Measurements from ENCODE around the gene BASP1.
"Not testable (repeated sequence)": the region's sequence is repeated elsewhere in the genome, so short reads cannot be mapped to it uniquely, and the experiment has no call there.

Gene BASP1

DNA sequence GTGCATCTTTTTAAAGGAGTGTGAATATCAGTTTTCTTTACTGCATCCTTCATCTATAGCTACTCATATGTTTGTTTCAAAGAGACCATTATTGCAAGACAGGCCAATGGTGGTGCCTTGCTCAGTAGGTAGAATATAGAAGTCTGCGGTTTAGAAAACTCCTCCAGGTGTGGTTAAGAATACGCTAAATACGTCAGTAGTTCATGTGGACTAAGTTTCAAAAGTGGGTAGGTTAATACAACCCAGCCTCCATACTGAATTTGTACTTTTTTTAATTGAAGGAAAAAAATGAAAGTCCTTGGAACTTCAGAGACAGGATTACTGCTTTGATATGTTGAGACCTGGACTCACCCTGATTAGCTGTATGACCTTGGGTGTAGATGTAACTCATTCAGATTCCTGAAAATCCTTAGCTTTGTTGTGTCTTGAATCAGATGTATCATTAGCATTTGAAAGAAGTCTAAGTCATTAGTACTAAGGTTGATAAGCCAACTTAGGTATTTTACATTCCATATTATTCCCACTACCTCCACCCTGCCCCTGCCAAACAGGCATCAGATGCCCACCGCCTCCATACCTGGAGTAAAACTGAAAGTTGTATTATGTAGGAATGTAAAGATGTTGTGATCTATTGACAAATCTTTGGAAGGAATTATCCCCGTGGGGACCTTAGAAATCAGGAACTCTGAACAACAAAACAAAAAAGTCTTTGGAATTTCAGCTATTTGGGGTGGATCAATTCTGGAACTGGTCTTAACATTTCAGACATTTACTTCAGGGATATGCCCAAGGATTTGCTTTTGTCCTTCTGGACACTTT, 6.1 kb downstream of the BASP1 start:
- no peak for DNase-seq (ENCODE audit: low read depth)

DNA sequence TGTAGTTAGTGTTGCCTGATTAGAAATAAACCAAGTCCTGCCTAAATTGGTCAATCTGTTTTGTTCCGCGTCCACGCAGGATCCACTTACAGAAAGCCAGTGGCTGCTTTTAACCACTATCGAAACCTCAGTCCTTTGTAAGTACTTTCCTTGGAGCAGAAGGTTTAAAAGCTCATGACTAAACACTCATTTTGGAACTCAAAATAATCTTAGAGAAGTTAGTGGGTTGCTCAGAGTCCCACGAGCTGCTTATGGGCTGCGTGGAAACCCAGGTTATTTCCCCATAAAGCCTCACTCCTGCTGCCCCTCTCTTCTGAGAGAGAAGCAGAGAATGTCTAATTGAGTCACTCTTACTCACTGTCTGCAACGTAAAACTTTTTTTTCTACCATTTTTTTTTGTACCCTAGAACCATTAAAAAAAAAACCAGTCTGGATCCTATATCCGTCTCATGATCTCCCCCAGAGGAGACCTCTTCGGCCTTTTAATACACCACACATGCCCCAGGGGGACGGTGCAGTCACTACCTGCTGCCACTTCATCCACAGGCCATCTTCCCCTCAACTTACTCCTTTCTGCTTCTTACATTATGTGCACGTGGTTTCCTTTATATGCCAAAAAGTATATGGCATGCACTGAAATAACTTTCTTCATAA, 7.6 kb downstream of the BASP1 start:
- DNase-seq (ENCODE audit: low read depth), result no peak

DNA sequence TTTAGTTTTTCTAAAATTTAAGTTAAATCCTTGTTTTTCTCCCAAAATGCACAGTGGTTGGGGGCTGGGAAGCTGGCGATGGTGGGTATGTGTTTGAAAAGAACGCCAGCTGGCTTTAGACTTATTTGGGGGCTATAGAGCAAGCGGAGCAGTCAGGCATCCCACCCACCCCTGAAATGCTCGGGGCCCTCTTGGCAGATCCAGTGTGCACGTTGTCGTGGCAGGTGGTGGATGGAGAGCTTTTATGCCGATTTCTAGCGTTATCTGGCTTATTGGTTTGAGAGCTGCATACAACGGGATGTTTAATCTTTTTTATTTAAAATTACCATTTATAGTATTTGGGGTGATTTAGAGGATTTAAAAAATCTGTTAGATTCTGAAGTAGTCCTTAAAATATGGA, 8.1 kb downstream of the BASP1 start:
- no peak for DNase-seq (ENCODE audit: low read depth)

DNA sequence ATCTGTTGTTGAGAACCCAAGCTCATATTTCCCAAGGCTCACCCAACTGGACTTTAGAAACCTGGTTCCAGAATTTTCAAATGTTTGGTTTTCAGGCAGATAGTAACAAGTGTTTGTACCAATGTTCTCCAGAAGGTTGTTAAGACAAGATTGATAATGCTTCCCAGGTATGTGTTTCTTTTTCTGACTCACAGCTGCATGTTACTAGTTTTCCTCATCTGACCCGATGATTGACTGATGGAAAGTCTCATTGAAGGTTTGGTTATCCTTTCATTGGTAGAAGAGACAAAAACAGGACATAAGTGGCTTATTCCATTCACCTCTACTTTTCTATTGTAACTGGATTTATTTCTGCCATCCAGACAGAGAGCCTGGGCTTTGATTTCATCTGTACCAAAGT, 10.4 kb downstream of the BASP1 start:
- DNase-seq (ENCODE audit: low read depth), result no peak

DNA sequence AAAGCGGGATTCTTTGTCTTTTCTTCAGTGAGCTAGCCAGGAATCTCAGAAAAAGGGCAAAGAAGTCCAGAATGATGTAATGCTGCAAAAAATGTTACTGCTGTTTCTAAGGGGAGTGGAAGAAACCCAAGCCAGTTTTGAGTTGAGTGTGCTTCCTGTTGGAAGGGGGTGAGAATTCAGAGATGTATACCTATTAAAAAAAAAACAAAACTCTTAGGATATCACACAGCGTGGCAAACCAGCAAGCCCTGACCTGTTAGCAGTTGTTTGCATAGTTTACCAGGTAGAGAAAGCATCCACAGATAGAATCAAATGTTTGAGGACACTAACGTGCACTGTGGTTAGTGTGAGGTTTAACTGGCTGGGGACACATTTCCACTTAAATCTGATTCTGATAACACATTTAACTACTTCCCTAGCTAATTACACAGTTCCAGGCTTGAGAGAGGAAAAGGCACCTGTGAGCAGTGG, 11.4 kb downstream of the BASP1 start:
- DNase-seq (ENCODE audit: low read depth), result no peak

DNA sequence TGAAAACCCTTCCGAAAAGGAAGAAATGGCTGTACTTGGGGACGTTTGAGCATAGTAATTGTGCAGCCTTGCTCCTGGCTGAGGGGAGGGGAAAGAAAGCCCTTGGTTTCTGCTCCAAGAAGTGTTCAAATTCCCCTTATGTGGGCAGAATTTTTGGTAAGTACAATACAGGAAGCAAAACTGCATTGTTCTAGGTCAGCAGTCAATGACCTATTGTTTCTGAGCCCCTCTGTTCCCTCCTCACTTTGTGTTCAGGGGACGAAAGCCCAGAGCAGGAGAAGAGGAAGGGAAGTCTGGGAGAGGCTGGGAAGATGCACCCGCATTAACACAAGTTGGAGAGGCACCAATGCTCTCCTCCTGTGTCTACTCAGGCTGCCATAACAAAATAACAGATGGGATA, 11.9 kb downstream of the BASP1 start:
- no peak for DNase-seq (ENCODE audit: low read depth)

DNA sequence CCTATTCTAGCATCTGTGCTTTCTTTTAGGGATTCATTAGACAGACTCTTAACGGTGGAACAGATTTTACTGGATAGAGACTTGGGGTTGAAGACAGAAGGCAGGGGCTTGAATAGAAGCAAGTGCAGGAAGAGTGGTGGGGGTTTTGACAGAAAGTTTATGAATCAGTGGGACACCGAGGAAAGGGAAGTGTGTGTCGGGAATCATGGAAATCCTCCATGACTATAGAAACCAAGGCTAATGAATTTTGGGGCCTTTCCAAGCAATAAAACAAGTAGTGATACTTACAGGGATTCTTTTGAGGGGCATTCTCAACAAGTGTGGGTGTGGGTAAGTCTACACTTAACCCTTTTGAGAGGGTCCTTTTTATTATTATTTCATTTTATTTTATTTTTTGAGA, 12.8 kb downstream of the BASP1 start:
- DNase-seq (ENCODE audit: low read depth), result no peak

DNA sequence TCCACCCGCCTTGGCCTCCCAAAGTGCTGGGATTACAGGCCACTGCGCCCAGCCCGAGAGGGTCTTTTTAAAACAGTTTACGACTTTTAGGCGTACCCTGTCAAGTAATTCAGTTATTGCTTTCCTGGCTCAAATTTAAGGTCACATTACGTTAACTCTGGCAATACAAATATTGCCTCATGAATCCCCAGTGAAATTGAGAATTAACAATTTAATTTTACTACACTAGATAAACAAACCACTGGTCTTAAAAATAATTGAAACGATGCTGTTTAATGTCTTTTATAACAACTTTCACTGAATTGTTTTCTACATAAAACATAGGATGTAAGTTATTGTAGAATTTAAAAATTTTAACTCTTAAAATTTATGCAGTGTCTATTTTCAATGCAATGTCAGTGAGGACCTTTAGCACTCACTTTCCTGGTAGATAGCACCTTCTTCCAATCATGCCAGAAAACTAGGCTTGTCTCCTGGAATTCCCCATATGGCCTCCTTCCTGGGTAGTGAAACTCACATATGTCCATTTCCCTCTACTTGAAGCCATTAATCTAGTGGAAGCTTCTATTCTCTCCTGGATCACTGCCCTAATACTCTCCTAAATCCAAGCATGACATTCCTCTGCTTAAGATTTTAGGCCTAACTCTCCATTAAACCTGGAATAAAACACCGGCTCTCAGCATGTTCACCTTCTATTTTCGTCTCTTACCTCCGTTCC, 13.5 kb downstream of the BASP1 start:
- no peak for DNase-seq (ENCODE audit: low read depth)

DNA sequence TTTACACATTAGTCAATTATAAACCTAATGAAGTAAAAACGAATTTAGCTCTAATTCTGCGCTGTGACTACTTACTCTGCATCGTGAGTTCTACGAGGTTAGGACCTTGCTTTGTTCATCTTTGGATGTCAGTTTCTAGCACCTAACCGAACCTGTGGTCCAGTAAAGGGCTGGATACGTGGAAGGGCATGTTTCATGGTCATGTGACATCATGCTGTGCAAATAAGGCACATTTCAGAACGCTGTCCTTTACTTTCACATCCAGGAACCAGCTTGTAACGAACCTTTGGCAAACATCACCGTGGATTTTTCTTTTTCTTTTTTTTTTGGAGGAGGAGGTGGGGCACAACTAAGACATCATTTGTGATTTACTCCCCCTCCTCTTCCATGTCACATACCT, 15.0 kb downstream of the BASP1 start:
- no peak for DNase-seq (ENCODE audit: low read depth)

DNA sequence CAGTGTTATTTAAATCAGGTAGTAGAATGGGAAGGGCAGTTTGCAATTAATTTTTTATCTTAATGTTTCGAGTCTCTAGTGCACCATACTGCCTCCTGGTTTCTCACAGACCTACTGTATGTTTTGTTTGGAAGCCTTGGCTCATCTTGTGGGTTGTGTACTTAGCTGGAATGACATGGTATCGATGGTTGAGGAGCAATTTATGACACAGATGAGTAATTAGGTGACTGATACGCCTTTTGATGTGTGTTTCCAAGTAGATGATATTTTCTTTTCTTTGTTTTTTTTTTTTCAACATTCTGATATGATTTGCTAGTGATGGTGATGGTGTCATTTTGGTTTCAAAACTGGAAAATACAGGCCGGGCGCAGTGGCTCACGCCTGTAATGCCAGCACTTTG, 16.1 kb downstream of the BASP1 start:
- DNase-seq (ENCODE audit: low read depth), result no peak

DNA sequence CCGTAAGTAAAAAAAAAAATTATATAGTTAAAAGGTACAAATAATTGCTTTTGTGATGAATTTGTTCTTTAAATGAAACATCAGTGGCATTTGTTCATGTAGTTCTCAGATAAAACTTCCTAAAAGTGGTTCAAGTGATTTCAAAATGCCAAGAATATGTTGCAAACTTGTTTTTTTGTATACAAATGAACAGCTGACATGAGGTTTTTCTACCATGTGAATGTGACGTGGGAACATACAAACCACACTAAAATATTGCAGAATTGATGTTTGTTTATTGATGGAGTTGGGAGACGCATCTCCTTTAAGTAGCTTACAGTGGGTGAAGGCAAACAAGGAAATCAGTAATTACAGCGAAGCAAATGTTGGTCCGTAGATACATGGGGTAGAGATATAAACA, 16.9 kb downstream of the BASP1 start:
- no peak for DNase-seq (ENCODE audit: low read depth)

DNA sequence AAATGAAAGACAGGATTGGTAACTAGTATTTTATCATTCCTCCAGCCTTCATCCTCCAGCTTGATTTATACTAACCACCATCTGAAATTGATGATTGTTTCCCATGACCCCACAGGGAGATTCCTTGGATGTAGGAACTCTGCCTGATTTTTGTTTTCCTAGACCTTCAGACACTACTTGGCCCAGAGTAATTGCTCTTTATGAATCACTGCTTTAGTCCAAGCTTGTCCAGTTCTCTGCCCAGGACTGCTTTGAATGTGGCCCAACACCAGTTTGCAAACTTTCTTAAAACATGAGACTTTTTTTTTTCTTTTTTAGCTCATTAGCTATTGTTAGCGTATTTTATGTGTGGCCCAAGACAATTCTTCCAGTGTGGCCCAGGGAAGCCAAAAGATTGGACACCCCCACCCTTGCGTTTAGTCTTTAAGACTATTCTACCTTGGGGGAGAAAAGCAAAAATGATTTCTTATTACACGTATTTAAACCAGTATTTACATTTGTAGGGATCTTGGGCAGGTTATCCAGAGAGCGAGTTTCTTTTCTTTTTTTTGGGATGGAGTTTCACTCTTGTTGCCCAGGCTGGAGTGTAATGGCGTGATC, 18.4 kb downstream of the BASP1 start:
- DNase-seq (ENCODE audit: low read depth), result no peak

DNA sequence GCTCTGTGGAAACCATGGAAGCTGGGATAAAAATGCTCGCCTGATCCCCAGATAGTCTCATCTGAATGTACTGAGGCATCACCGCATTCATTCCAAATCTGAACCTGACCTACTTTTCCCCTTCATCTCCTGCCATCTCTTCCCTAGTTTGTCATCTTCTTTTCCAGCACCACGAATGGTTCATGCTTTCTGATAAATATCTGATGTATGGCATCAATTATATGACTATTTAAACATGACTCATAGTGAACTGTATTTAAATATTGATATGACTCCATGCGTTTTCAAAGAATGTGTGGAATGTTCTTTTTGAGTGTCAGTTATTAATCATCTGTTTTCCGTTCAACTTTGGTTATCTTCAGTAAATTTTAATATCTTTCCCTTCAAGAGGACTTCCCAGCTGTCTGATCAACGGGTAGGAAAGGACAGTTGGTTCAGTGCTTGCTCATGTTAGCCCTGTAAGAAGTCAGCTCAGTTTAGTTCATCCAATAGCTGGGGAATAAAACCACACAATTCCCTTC, 21.1 kb downstream of the BASP1 start:
- DNase-seq (ENCODE audit: low read depth), result no peak

DNA sequence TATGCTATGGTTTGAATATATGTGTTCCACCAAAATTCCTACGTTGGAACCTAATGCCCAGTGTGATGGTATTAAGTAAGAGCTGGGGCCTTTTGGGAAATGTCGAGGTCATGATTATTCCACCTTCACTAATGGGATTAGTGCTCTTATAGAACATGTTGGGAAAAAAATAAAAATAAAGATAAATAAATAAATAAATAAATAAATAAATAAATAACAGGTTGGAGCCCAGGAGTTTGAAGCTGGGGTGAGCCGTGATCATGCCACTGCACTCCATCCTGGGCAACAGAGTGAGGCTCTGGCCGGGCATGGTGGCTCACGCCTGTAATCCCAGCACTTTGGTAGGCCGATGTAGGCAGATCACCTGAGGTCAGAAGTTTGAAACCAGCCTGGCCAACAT, 22.5 kb downstream of the BASP1 start:
- DNase-seq (ENCODE audit: low read depth), result no peak

DNA sequence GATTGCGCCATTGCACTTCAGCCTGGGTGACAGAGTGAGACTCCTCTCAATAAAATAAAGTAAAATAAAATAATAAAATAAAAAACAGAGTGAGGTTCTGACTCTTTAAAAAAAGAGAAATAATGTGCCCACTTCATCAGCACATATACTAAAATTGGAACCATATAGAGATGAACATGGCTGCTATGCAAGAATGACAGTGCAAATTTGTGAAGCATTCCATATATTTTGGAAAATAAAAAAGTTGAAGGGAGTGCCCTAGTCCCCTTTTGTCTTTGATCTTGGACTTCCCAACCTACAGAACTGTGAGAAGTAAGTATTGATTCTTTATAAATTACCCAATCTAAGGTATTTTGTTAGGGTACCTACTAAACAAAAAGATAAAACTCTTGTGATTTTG, 23.1 kb downstream of the BASP1 start:
- no peak for DNase-seq (ENCODE audit: low read depth)

DNA sequence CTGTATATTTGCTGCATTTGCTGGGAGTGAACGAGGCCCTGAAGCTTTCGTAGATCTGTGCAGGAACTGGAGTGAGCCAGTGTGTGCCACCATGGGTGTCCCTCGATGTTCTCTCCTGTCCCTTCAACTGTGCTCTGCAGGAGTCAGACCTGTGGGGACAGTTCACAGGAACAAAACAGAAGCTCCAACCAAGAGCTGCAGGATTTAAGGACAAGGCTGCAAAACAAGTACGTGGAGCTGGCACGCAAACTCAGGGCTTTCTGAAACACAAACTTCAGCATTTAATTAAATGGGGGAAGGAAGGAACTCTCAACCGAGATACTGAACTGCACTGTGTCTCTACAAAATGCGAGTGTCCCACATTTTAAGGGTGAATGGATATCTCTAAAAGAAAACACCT, 24.2 kb downstream of the BASP1 start:
- no peak for DNase-seq (ENCODE audit: low read depth)

DNA sequence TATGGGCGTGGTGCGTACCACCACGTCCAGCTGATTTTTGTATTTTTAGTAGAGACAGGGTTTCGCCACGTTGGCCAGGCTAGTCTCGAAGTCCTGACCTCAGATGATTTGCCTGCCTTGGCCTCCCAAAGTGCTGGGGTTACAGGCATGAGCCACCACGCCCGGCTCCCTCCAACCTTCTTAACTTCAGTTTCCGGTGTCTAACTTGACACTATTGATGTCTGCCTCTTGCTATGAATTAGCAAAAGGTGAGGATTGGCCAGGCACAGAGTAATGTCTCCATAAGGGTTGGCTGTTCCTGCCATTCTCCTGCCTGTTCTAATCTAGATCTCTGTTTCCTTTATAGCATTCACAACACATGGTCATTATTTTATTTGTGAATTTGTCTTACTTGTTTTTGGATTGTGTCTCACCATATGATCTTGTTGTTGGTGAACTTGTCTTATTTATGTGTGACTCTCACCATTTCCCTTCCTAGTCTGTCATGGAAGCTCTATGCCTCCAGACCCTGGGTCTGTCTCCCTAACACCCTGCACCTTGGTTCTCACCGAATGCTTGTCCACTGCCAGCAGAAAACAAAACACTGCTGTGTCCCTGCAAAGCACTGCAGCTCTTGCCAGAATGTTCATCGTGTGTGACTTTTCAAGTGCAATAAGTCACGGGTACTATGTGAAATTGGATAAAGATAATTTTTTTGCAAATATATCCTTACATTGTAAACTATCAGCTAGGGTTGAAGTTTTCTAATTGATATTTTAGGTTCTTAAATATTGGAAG, 26.0 kb downstream of the BASP1 start:
- DNase-seq (ENCODE audit: low read depth), result no peak

DNA sequence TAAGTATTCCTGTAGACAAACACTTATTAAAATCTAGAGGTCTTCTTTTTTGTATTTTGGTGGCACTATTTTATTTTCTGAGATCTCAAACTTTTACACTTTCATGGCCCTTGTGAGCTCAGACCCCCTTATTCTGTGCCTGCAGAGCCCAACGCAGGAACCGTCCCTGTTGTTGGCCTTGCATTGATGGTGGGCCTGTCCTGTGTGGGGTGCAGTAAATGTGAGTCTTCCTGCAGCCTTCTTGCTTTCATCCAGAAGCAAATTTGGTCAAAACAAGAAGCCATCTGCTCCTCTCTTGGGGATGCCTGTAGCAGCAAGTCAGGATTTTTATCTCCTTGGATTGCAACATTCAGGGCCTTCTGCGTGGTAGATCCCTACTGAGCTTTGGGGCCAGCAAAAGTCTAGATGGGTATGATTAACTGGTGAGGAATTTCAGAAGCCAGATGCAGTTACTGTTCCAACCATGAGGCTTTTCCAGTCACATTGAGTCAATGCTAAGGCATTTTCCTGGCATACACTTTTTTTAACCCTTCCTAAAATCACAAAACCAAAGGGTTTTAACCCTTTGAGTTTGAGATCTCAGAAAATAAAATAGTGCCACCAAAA, 31.7 kb downstream of the BASP1 start:
- no peak for DNase-seq (ENCODE audit: low read depth)

DNA sequence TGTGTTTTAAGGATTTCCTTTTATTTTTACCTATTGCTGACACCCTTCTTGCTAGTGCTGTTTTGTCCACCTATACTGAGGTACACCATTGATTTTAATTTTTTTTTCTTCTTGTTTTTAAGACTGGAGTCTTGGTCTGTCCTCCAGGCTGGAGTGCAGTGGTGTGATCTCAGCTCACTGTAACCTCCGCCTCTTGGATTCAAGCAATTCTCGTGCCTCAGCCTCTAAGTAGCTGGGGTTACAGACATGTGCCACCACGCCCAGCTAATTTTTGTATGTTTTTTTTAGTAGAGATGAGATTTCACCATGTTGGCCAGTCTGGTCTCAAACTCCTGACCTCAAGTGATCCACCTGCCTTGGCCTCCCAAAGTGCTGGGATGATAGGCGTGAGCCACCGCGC, 32.4 kb downstream of the BASP1 start:
- DNase-seq (ENCODE audit: low read depth), result not testable (repeated sequence)

DNA sequence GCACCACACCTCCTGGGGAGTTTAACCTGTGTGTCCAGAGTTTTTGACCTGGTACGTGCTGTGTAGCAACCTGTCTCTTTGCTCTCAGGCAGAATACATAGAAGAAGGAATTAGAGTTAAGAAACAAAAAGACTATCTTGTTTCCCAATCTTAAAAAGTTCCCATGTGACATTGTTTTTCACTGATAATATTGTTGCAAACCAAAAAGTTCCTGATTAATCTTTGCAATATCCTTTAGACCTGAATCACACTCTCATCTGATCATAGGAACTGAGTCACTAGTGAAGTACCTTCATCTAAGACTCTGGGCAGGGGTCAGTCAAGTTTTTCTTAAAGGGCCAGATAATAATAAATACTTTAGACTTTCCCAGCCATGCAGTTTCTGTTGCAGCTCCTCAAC, 35.1 kb downstream of the BASP1 start:
- no peak for DNase-seq (ENCODE audit: low read depth)

DNA sequence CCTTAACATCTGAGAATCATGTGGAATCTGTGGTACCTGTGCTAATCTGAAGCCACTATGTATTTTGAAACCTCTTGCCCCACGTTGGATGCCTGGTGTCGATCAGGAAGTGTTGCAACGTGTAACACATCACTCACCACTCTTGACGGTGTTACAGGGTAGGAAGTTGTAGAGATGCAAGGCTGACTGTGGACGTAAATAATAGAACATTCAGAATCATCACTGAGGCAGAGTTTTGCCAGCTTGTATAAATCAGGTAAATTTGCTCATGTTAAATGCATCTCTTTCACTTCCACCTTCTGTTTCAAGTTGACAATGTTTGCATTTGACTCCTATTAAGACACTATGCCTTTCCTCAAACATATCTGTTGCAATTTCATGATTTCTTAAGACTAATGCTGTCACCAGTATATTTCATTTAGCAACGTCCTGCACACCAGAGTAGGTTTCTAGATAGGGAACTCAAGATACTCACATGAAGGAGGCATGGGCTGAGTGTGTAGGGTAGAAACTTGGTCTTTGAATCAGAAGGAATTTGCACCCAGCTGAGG, 38.1 kb downstream of the BASP1 start:
- DNase-seq (ENCODE audit: low read depth), result no peak

Measured in stimulated activated CD8-positive, alpha-beta memory T cell treated with anti-CD3 and anti-CD28 coated beads, Interleukin-4, amount 100 ng/mL, for 24 hours (primary cell).